ENCODE measurements around the gene WIPI1. TPM values are rescaled to one million over a fixed set of nuclear protein-coding genes. Genes with fewer than 3 reads are reported as not detected.
A peak's percentile ranks its signal among the peaks of the same experiment; 100 is the strongest.

WIPI1 gene
- total RNA-seq, 1 donor from 2014 or later = 98.0 TPM

GRCh38 chr17:68384941-68385340 lies 72.4 kb downstream of the WIPI1 start:
- TF ChIP-seq CTCF (IDR thresholded peaks at IDR 0.05; ENCODE audit: unreplicated experiment) = no peak
- peaks cover 2% of the 10 kb centered on the region for H3K27me3 Mint-ChIP-seq (ENCODE audit: unreplicated experiment)
- H3K4me3 Mint-ChIP-seq (ENCODE audit: unreplicated experiment) = no peak overlapping the region
- H3K27ac Mint-ChIP-seq (ENCODE audit: unreplicated experiment) = no peak overlapping the region
- H3K9me3 Mint-ChIP-seq (ENCODE audit: unreplicated experiment) = no peaks in the 10 kb centered on the region
- DNase-seq (ENCODE audit: low spot score) = no peak
- peaks cover 16% of the 10 kb centered on the region for H3K4me1 Mint-ChIP-seq (ENCODE audit: unreplicated experiment)
- no peaks in the 10 kb centered on the region for H3K36me3 Mint-ChIP-seq (ENCODE audit: low read depth, unreplicated experiment)

DNA sequence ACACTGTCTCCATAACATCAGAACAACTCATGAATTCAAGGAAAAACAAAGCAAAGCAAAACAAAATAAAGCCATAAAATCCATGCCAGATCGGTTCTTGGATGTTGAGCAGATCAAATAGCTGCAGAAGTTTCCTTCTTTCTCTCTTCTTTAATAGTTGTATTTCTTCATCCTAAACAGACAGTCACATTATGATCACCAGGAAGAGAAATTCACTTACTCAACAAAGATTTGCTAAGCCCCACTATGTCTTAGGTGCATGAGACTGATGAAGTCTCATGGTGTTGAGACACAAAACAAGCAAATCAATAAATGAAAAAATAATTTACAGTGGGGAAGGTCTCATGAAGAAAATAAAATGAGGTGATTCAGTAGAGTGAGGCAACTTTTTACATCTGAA lies 72.8 kb downstream of the WIPI1 start:
- Mint-ChIP-seq H3K9me3 (ENCODE audit: unreplicated experiment) (no peaks in the 10 kb centered on the region), H3K4me3 (ENCODE audit: unreplicated experiment) (no peak overlapping the region), H3K36me3 (ENCODE audit: low read depth, unreplicated experiment) (no peaks in the 10 kb centered on the region), H3K27me3 (ENCODE audit: unreplicated experiment) (peaks cover 2% of the 10 kb centered on the region), H3K4me1 (ENCODE audit: unreplicated experiment) (peaks cover 19% of the 10 kb centered on the region), H3K27ac (ENCODE audit: unreplicated experiment) (no peak overlapping the region)
- no peak for DNase-seq (ENCODE audit: low spot score)
- no peak for TF ChIP-seq CTCF (IDR thresholded peaks at IDR 0.05; ENCODE audit: unreplicated experiment)

- Mint-ChIP-seq H3K27me3 (ENCODE audit: unreplicated experiment) (peaks cover 2% of the 10 kb centered on the region), H3K4me1 (ENCODE audit: unreplicated experiment) (peaks cover 20% of the 10 kb centered on the region), H3K9me3 (ENCODE audit: unreplicated experiment) (no peaks in the 10 kb centered on the region), H3K36me3 (ENCODE audit: low read depth, unreplicated experiment) (no peaks in the 10 kb centered on the region), H3K4me3 (ENCODE audit: unreplicated experiment) (no peak overlapping the region), H3K27ac (ENCODE audit: unreplicated experiment) (peak overlapping the region; percentile 44)
- DNase-seq (ENCODE audit: low spot score) = no peak
- TF ChIP-seq CTCF (IDR thresholded peaks at IDR 0.05; ENCODE audit: unreplicated experiment) = no peak
These were observed 73.6 kb downstream of the WIPI1 start for GRCh38 chr17:68383443-68384321.

GRCh38 chr17:68383120-68383442 lies 74.2 kb downstream of the WIPI1 start:
- Mint-ChIP-seq H3K27me3 (ENCODE audit: unreplicated experiment) (peaks cover 2% of the 10 kb centered on the region), H3K4me3 (ENCODE audit: unreplicated experiment) (no peak overlapping the region), H3K27ac (ENCODE audit: unreplicated experiment) (no peak overlapping the region), H3K9me3 (ENCODE audit: unreplicated experiment) (no peaks in the 10 kb centered on the region), H3K36me3 (ENCODE audit: low read depth, unreplicated experiment) (no peaks in the 10 kb centered on the region), H3K4me1 (ENCODE audit: unreplicated experiment) (peaks cover 26% of the 10 kb centered on the region)
- no peak for TF ChIP-seq CTCF (IDR thresholded peaks at IDR 0.05; ENCODE audit: unreplicated experiment)
- no peak for DNase-seq (ENCODE audit: low spot score)

DNA sequence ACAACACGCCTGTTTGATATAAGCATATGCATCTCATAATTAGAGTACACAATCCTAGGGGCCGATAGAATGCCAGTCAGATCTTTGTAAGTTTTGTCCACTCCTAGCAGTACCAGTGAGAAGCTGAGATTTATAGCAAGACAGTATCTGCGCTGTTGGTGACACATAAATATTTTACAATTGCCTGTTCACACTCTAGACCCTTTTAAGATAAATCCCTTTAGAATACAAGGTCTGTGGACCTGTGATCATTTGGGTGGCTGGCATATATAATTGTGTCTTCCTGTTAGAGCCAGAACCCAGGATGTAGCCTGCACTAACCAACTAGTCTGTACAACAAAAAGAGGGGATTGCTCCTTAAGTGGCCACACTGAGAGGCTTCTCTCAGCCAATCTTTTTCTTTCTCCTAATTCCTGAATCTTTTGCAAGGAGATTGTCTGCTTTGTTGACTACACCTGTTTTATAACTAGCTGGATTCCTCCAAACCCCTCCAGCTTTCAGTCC lies 74.7 kb downstream of the WIPI1 start:
- H3K36me3 Mint-ChIP-seq (ENCODE audit: low read depth, unreplicated experiment) = no peaks in the 10 kb centered on the region

More for the DNA sequence above, 74.7 kb downstream of the WIPI1 start:
- no peaks in the 10 kb centered on the region for H3K9me3 Mint-ChIP-seq (ENCODE audit: unreplicated experiment)
- no peak for TF ChIP-seq CTCF (IDR thresholded peaks at IDR 0.05; ENCODE audit: unreplicated experiment)
- no peak overlapping the region for H3K4me3 Mint-ChIP-seq (ENCODE audit: unreplicated experiment)
- DNase-seq (ENCODE audit: low spot score) = no peak
- H3K27me3 Mint-ChIP-seq (ENCODE audit: unreplicated experiment) = peaks cover 2% of the 10 kb centered on the region
- no peak overlapping the region for H3K27ac Mint-ChIP-seq (ENCODE audit: unreplicated experiment)
- peaks cover 30% of the 10 kb centered on the region for H3K4me1 Mint-ChIP-seq (ENCODE audit: unreplicated experiment)
